ENCODE measurements around the gene DNAH7. TPM values are rescaled to one million over a fixed set of nuclear protein-coding genes. Genes with fewer than 3 reads are reported as not detected.

The DNAH7 gene
- total and polyA plus RNA-seq, 2 of the 4 experiments (the other 2 are of a cell fraction), result 0.22 to 0.36 TPM

- Histone ChIP-seq H3K14ac (replicated peaks; ENCODE audit: low read depth, low read length) (no peak overlapping the region; the same call in 1 of the 2 replicates), H2BK120ac (ENCODE audit: low read depth, low read length) (no peak overlapping the region), H3K56ac (ENCODE audit: extremely low read depth, insufficient read depth, low read length) (no peak overlapping the region), H3K18ac (ENCODE audit: low read depth, low read length) (no peak overlapping the region), H2AFZ (replicated peaks; ENCODE audit: low read length, poor library complexity) (peak overlapping the region; percentile 26), H2BK15ac (ENCODE audit: low read depth, low read length) (peak overlapping the region; percentile 21; the same call in 1 of the 3 replicates), H4K8ac (ENCODE audit: low read depth in 2 of 2, low read length in 2 of 2) (no peak overlapping the region), H2AK5ac (ENCODE audit: low read depth, low read length) (peak overlapping the region; percentile 56; the same call in 1 of the 2 replicates), H3K4me3 (ENCODE audit: insufficient read depth, low read depth, low read length) (no peak overlapping the region), H3K9me1 (ENCODE audit: insufficient read depth, low read length) (0 out of 2 replicates have a peak, but pooled peaks cover 4% of the 10 kb centered on the region), H2BK5ac (ENCODE audit: low read depth, low read length, poor library complexity, severe bottlenecking) (no peak overlapping the region), H4K20me1 (ENCODE audit: insufficient read depth, low read length) (no peaks in the 10 kb centered on the region), H3K36me3 (ENCODE audit: control insufficient read depth, insufficient read depth, low read length) (no peaks in the 10 kb centered on the region), H4K5ac (ENCODE audit: low read depth, low read length) (no peak overlapping the region), H3K9me3 (ENCODE audit: control insufficient read depth, insufficient read depth, low read length) (no peaks in the 10 kb centered on the region), H2BK20ac (ENCODE audit: low read depth, low read length) (peak overlapping the region; percentile 55), H4K91ac (ENCODE audit: insufficient read depth, low read depth, low read length) (no peak overlapping the region), H3K4ac (ENCODE audit: low read depth, low read length) (no peak overlapping the region), H3K27me3 (ENCODE audit: control insufficient read depth, insufficient read depth, low read length) (no peaks in the 10 kb centered on the region), H3K27ac (ENCODE audit: insufficient read depth, low read length) (no peak overlapping the region), H3K79me1 (ENCODE audit: low read depth in 1 of 2, low read length in 2 of 2) (no peaks in the 10 kb centered on the region), H3K4me2 (ENCODE audit: low read depth, low read length) (no peak overlapping the region), H3K4me1 (ENCODE audit: control insufficient read depth, insufficient read depth, low read length) (peaks cover 3% of the 10 kb centered on the region; the same call in 1 of the 2 replicates), H3K23ac (ENCODE audit: low read depth, low read length) (no peak overlapping the region), H3K9ac (ENCODE audit: low read depth, low read length) (no peak overlapping the region), H2AK9ac (replicated peaks; ENCODE audit: low read depth, low read length, poor library complexity) (no peak overlapping the region)
- TF ChIP-seq CTCF (conservative IDR thresholded peaks at IDR 0.05; ENCODE audit: low read depth, low read length), result no peak
- no peak for TF ChIP-seq NFE2L2 (IDR thresholded peaks at IDR 0.05; ENCODE audit: low read depth, low read length)
- no peak for TF ChIP-seq CEBPB (IDR thresholded peaks at IDR 0.05; ENCODE audit: low read depth, low read length)
- TF ChIP-seq MXI1 (IDR thresholded peaks at IDR 0.05; ENCODE audit: borderline replicate concordance, low read depth, low read length), result no peak
- TF ChIP-seq POLR2A (IDR thresholded peaks at IDR 0.05; ENCODE audit: low read depth, low read length), result no peak
- no peak for TF ChIP-seq RCOR1 (IDR thresholded peaks at IDR 0.05; ENCODE audit: insufficient replicate concordance, low read length)
- DNase-seq (no peak), ATAC-seq (ENCODE audit: low read depth) (no peak)
- in situ Hi-C loops (cut with MboI; ENCODE audit: low sequenced_read_pairs), result loop anchor here (10.0 to 25.0 kb wide), 2 partner anchors 561 to 681 kb away; no protein-coding TSS in a partner anchor
- POLR2A ChIA-PET (ENCODE audit: unreplicated experiment), result no interaction called here
- no CpG with 5 or more reads among the region's 2 CpGs for WGBS, 2 experiments (ENCODE audit: extremely low coverage in 2 of 2, insufficient read length in 1 of 2)
- dilution Hi-C loops (cut with HindIII; ENCODE audit: low sequenced_read_pairs, unreplicated experiment), result no loop called here
- intact Hi-C loops (cut with micrococcal nuclease), result no loop called here
- CTCF ChIA-PET, result no interaction called here
- BruUV-seq (replicated peaks), result no TSS peak
Measured at GRCh38 chr2:196073521-196073920, 4.9 kb upstream of the DNAH7 start.

Measured in IMR-90 (cell line).